ENCODE measurements around the gene SERINC4.

DNA sequence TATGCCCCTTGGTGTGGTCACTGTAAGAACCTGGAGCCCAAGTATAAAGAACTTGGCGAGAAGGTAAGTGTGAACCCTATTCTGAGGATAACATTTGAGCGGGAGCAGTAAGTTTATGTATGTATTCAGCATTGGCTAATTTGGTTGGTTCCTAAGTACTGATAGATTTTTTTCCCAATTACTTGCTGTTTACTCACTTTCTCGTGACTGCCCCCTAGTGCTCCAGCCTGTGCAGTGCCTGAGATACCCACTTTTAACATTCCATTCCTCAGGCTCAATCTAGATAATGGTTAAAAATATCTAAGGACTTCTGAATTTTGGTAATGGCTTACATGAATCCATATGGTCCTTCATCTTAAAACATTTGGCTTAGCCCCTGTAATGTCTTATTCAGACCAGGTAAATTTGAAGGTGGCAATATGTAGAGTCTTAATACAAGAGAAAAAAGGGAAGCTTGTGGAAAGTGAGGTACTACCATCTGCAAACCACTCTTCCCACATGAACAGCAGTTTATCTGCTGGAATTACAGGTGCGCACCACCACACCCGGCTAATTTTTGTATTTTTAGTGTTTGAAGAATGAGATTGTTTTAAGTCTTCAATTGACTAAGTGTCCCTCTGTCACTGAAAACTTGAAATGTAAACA, 30.3 kb downstream of the SERINC4 start:
- TF ChIP-seq CTCF (IDR thresholded peaks at IDR 0.05) (peak; percentile 12 to 77 (median 72)), POLR2A (IDR thresholded peaks at IDR 0.05) (no peak), POLR2AphosphoS5 (IDR thresholded peaks at IDR 0.05) (no peak), EP300 (IDR thresholded peaks at IDR 0.05) (no peak)

All from sigmoid colon (tissue), 4 donors.